ENCODE results near the gene CDK17.
"Not testable (repeated sequence)": the region's sequence is repeated elsewhere in the genome, so short reads cannot be mapped to it uniquely, and the experiment has no call there.

CDK17 gene

GRCh38 chr12:96392397-96392796, 7.8 kb downstream of the CDK17 start:
- no peak overlapping the region for H3K4me3 ChIP-seq (ENCODE audit: low read depth, low read length)
- TF ChIP-seq CTCF (IDR thresholded peaks at IDR 0.05; ENCODE audit: insufficient read depth, low read depth, low read length, missing control alignments), result no peak
- DNase-seq (ENCODE audit: low read depth), result no peak

GRCh38 chr12:96387981-96388380, 12.3 kb downstream of the CDK17 start:
- no peak overlapping the region for H3K4me3 ChIP-seq (ENCODE audit: low read depth, low read length)
- DNase-seq (ENCODE audit: low read depth), result no peak
- TF ChIP-seq CTCF (IDR thresholded peaks at IDR 0.05; ENCODE audit: insufficient read depth, low read depth, low read length, missing control alignments), result no peak

GRCh38 chr12:96386794-96387193, 13.4 kb downstream of the CDK17 start:
- TF ChIP-seq CTCF (IDR thresholded peaks at IDR 0.05; ENCODE audit: insufficient read depth, low read depth, low read length, missing control alignments), result no peak
- no peak overlapping the region for H3K4me3 ChIP-seq (ENCODE audit: low read depth, low read length)
- no peak for DNase-seq (ENCODE audit: low read depth)

GRCh38 chr12:96383991-96384390, 16.2 kb downstream of the CDK17 start:
- H3K4me3 ChIP-seq (ENCODE audit: low read depth, low read length), result no peak overlapping the region
- no peak for DNase-seq (ENCODE audit: low read depth)
- TF ChIP-seq CTCF (IDR thresholded peaks at IDR 0.05; ENCODE audit: insufficient read depth, low read depth, low read length, missing control alignments), result no peak

GRCh38 chr12:96383371-96383770, 16.9 kb downstream of the CDK17 start:
- H3K4me3 ChIP-seq (ENCODE audit: low read depth, low read length), result no peak overlapping the region
- DNase-seq (ENCODE audit: low read depth), result no peak
- no peak for TF ChIP-seq CTCF (IDR thresholded peaks at IDR 0.05; ENCODE audit: insufficient read depth, low read depth, low read length, missing control alignments)

- not testable (repeated sequence) for H3K4me3 ChIP-seq (ENCODE audit: low read depth, low read length); DNase-seq (ENCODE audit: low read depth)
Measured at GRCh38 chr12:96379743-96380142, 20.5 kb downstream of the CDK17 start.

- DNase-seq (ENCODE audit: low read depth), result peak; percentile 18
- no peak for TF ChIP-seq CTCF (IDR thresholded peaks at IDR 0.05; ENCODE audit: insufficient read depth, low read depth, low read length, missing control alignments)
- peak overlapping the region; percentile 16 for H3K4me3 ChIP-seq (ENCODE audit: low read depth, low read length)
Measured at GRCh38 chr12:96378319-96378718, 21.9 kb downstream of the CDK17 start.

Data from GM12865 (cell line).